Measurements from ENCODE around the gene ACAD8. TPM values are rescaled to one million over a fixed set of nuclear protein-coding genes. Genes with fewer than 3 reads are reported as not detected.

Gene ACAD8
- total RNA-seq, 6 donors from 2014 or later: 27.7 to 64.4 (median 36.9) TPM

GRCh38 chr11:134236834-134237556, 16.4 kb upstream of the ACAD8 start:
- ATAC-seq (ENCODE audit: low FRiP score in 2 of 2) (no peak), DNase-seq (no peak)
- H3K4me1 ChIP-seq: peaks cover 0 to 7% (median 5%) of the 10 kb centered on the region in 4 donors
- H3K9me3 ChIP-seq: no peaks in the 10 kb centered on the region
- no peak overlapping the region for H3K27ac ChIP-seq
- 86% methylated on average over 7 of the region's 7 CpGs for WGBS, 2 donors
- H3K27me3 ChIP-seq: no peaks in the 10 kb centered on the region
- peaks cover 0 to 66% (median 30%) of the 10 kb centered on the region in 4 donors for H3K36me3 ChIP-seq
- H3K4me3 ChIP-seq: no peak overlapping the region
- TF ChIP-seq POLR2A (IDR thresholded peaks at IDR 0.05): no peak

GRCh38 chr11:134237557-134237922, 15.8 kb upstream of the ACAD8 start:
- ATAC-seq (ENCODE audit: low FRiP score in 2 of 2): no peak
- Histone ChIP-seq H3K4me3 (no peak overlapping the region), H3K4me1 (peaks cover 0 to 3% (median under 1%) of the 10 kb centered on the region in 4 donors), H3K27me3 (no peaks in the 10 kb centered on the region), H3K27ac (no peak overlapping the region), H3K9me3 (no peaks in the 10 kb centered on the region), H3K36me3 (peaks cover 0 to 72% (median 31%) of the 10 kb centered on the region in 4 donors)
- TF ChIP-seq EP300 (IDR thresholded peaks at IDR 0.05): no peak
- peak in 1 of 2 donors; percentile 36 for TF ChIP-seq POLR2AphosphoS5 (IDR thresholded peaks at IDR 0.05)
- no peak for DNase-seq
- 76 to 83% methylated on average over 11 of the region's 11 CpGs for WGBS, 2 donors

GRCh38 chr11:134238956-134239355, 14.4 kb upstream of the ACAD8 start:
- DNase-seq (no peak), ATAC-seq (ENCODE audit: low FRiP score in 2 of 2) (no peak)
- H3K9me3 ChIP-seq: no peaks in the 10 kb centered on the region
- H3K4me3 ChIP-seq: no peak overlapping the region
- 94 to 99% methylated on average over 5 of the region's 5 CpGs for WGBS, 2 donors
- H3K4me1 ChIP-seq: no peaks in the 10 kb centered on the region
- H3K36me3 ChIP-seq: peaks cover 0 to 86% (median 39%) of the 10 kb centered on the region in 4 donors
- H3K27ac ChIP-seq: no peak overlapping the region
- TF ChIP-seq POLR2A (IDR thresholded peaks at IDR 0.05) (no peak), EP300 (IDR thresholded peaks at IDR 0.05) (no peak), POLR2AphosphoS5 (IDR thresholded peaks at IDR 0.05) (no peak)
- TF ChIP-seq, protein P1, sequence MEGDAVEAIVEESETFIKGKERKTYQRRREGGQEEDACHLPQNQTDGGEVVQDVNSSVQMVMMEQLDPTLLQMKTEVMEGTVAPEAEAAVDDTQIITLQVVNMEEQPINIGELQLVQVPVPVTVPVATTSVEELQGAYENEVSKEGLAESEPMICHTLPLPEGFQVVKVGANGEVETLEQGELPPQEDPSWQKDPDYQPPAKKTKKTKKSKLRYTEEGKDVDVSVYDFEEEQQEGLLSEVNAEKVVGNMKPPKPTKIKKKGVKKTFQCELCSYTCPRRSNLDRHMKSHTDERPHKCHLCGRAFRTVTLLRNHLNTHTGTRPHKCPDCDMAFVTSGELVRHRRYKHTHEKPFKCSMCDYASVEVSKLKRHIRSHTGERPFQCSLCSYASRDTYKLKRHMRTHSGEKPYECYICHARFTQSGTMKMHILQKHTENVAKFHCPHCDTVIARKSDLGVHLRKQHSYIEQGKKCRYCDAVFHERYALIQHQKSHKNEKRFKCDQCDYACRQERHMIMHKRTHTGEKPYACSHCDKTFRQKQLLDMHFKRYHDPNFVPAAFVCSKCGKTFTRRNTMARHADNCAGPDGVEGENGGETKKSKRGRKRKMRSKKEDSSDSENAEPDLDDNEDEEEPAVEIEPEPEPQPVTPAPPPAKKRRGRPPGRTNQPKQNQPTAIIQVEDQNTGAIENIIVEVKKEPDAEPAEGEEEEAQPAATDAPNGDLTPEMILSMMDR (IDR thresholded peaks at IDR 0.05): no peak
- no peaks in the 10 kb centered on the region for H3K27me3 ChIP-seq

GRCh38 chr11:134240592-134240991, 12.8 kb upstream of the ACAD8 start:
- no peaks in the 10 kb centered on the region for H3K4me1 ChIP-seq
- no peaks in the 10 kb centered on the region for H3K27me3 ChIP-seq
- H3K36me3 ChIP-seq: peaks cover 4 to 96% (median 49%) of the 10 kb centered on the region in 4 donors
- TF ChIP-seq EP300 (IDR thresholded peaks at IDR 0.05): no peak
- H3K27ac ChIP-seq: no peak overlapping the region
- H3K9me3 ChIP-seq: no peaks in the 10 kb centered on the region
- no peak overlapping the region for H3K4me3 ChIP-seq
- 71 to 75% methylated on average over 6 of the region's 6 CpGs for WGBS, 2 donors
- DNase-seq: no peak
- no peak for ATAC-seq (ENCODE audit: low FRiP score in 2 of 2)

- Histone ChIP-seq H3K36me3 (peaks cover 4 to 98% (median 61%) of the 10 kb centered on the region in 4 donors), H3K9me3 (no peaks in the 10 kb centered on the region), H3K27me3 (no peaks in the 10 kb centered on the region), H3K27ac (no peak overlapping the region), H3K4me1 (no peaks in the 10 kb centered on the region), H3K4me3 (no peak overlapping the region)
- TF ChIP-seq POLR2A (IDR thresholded peaks at IDR 0.05): no peak
- TF ChIP-seq POLR2AphosphoS5 (IDR thresholded peaks at IDR 0.05): no peak
- TF ChIP-seq, protein P1 (IDR thresholded peaks at IDR 0.05): no peak
- TF ChIP-seq EP300 (IDR thresholded peaks at IDR 0.05): no peak
- ATAC-seq (ENCODE audit: low FRiP score in 2 of 2) (no peak), DNase-seq (no peak)
- WGBS, 2 donors: 87 to 93% methylated on average over 9 of the region's 9 CpGs
Observed at GRCh38 chr11:134242376-134242775, 11.0 kb upstream of the ACAD8 start.

DNA sequence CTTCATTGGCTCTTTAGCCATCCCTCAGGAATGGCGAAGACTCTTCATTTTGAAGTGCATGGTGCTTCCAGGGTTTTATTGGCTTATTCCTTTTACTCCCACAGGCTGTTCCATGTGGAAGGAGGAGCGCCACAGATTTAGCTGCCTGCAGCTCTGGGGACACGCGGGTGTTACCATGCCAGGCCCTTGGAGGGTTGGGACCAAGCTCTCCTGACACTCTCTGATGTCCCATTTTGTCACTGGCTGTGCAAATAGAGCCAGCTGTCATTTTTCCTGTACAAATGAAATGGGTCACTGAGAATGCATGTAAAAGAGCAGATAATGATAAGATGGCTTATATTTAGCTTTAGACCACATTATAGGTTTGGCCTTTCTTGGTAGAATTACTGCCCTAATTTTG, 9.5 kb upstream of the ACAD8 start:
- 93 to 94% methylated on average over 4 of the region's 4 CpGs for WGBS, 2 donors
- H3K9me3 ChIP-seq: no peaks in the 10 kb centered on the region
- no peaks in the 10 kb centered on the region for H3K4me1 ChIP-seq
- H3K4me3 ChIP-seq: no peak overlapping the region
- H3K27ac ChIP-seq: no peak overlapping the region
- TF ChIP-seq POLR2A (IDR thresholded peaks at IDR 0.05): no peak
- no peaks in the 10 kb centered on the region for H3K27me3 ChIP-seq
- no peak for DNase-seq
- ATAC-seq (ENCODE audit: low FRiP score in 2 of 2): no peak
- H3K36me3 ChIP-seq: peaks cover 8 to 100% (median 73%) of the 10 kb centered on the region in 4 donors

DNA sequence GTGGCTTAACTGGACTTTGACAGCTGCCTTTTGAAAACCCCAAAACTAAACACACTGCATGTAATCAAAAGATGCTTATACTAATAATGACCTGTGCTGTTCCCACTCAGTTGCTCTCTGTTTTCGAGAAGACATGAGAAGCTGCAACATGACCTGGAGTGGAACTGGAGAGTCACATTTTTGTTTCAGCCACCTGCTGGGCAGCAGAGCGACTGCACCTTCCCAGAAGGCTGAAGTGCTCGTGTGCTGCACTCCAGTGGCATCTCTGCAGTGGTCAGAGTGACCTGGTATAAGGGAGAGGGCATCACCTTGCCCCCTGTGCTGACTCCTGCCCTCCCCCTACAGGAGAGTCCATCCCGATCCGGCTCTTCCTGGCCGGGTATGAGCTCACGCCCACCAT, 8.8 kb upstream of the ACAD8 start:
- TF ChIP-seq, protein P1 (IDR thresholded peaks at IDR 0.05): peak in 4 of 6 experiments; percentile 10 to 48 (median 26)
- no peak for TF ChIP-seq POLR2A (IDR thresholded peaks at IDR 0.05)
- Histone ChIP-seq H3K9me3 (no peaks in the 10 kb centered on the region), H3K4me1 (no peaks in the 10 kb centered on the region), H3K36me3 (peaks cover 8 to 100% (median 73%) of the 10 kb centered on the region in 4 donors), H3K27me3 (no peaks in the 10 kb centered on the region), H3K27ac (no peak overlapping the region), H3K4me3 (no peak overlapping the region)
- DNase-seq (no peak), ATAC-seq (ENCODE audit: low FRiP score in 2 of 2) (no peak)
- 51 to 63% methylated on average over 4 to 7 of the region's 7 CpGs for WGBS, 2 donors

All from upper lobe of left lung (tissue), 6 donors.